T-cell (primary cell): ENCODE measurements around the gene C1QTNF6. TPM values are rescaled to one million over a fixed set of nuclear protein-coding genes. Genes with fewer than 3 reads are reported as not detected.

ENCODE experiments used
- ATAC-seq, 4 experiments: fragments of 200-7000 bp in 3 of 4; fragments of 150-1000 bp in 1 of 4; cut with Tn5 transposase; replicated peaks in 1 of 4; 1 replicate in 3 of 4; 2 replicates in 1 of 4; pipeline ENCODE4 v1.10.0; 2021; ENCODE audit warnings: moderate library complexity in 3 of 4, mild to moderate bottlenecking in 2 of 4, moderate number of reproducible peaks in 1 of 4
- CTCF ChIA-PET, 2 donors: fragments of 300-600 bp; sonication (Branson Sonifier 250); formaldehyde crosslinking; loops; one replicate each; lab custom pipeline; 2022; ENCODE audit warnings: antibody characterized with exemption in 2 of 2; lab: Charles Lee
- POLR2A ChIA-PET, 2 donors: fragments of 300-600 bp; sonication (Branson Sonifier 250); formaldehyde crosslinking; loops; one replicate each; lab custom pipeline; 2022; ENCODE audit warnings: antibody characterized with exemption in 2 of 2; lab: Charles Lee
- DNase-seq, 35 experiments: peaks; one replicate each; pipeline versions ENCODE4 v3.0.0 to v3.0.0-alpha.2; 2013 to 2023
- H3K27ac ChIP-seq: one replicate; pipeline ENCODE4 v1.5.1; 2013; ENCODE audit warnings: low read length
- H3K27me3 ChIP-seq, 2 experiments: replicated peaks in 1 of 2; 1 replicate in 1 of 2; 2 replicates in 1 of 2; pipeline versions ENCODE4 v1.6.1 to v1.7.0; 2013; ENCODE audit warnings: low read length in 1 of 2, mixed read lengths in 1 of 2; ENCODE audit not compliant: control insufficient read depth in 2 of 2, insufficient read depth in 2 of 2; ENCODE audit errors: extremely low read depth in 1 of 2
- H3K36me3 ChIP-seq, 2 donors: 1 replicate in 1 of 2; 2 replicates in 1 of 2; pipeline versions ENCODE4 v1.6.1 to v1.7.0; 2013; ENCODE audit warnings: low read length in 1 of 2; ENCODE audit not compliant: control insufficient read depth in 2 of 2, insufficient read depth in 1 of 2; ENCODE audit errors: extremely low read depth in 1 of 2
- H3K4me1 ChIP-seq, 2 experiments: 1 replicate in 1 of 2; 2 replicates in 1 of 2; pipeline versions ENCODE4 v1.6.1 to v1.7.0; 2013; ENCODE audit warnings: low read length in 2 of 2, mixed read lengths in 1 of 2; ENCODE audit not compliant: insufficient read depth in 2 of 2, control insufficient read depth in 1 of 2; ENCODE audit errors: extremely low read depth in 1 of 2
- H3K4me3 ChIP-seq, 2 donors: 1 replicate in 1 of 2; 2 replicates in 1 of 2; pipeline versions ENCODE4 v1.5.1 to v1.7.0; 2013; ENCODE audit warnings: mild to moderate bottlenecking in 2 of 2, low read length in 1 of 2, moderate library complexity in 1 of 2; ENCODE audit not compliant: control insufficient read depth in 1 of 2; ENCODE audit errors: extremely low read depth in 1 of 2
- H3K9me3 ChIP-seq: 2 replicates; pipeline ENCODE4 v1.7.0; 2013
- H3K27ac Mint-ChIP-seq, 2 donors: one replicate each; pipeline ENCODE4 v1.8.0; 2020 to 2021; ENCODE audit warnings: mild to moderate bottlenecking in 2 of 2, mixed read lengths in 2 of 2
- H3K27me3 Mint-ChIP-seq, 2 donors: one replicate each; pipeline ENCODE4 v1.8.0; 2021 to 2022; ENCODE audit warnings: mixed read lengths in 2 of 2
- H3K36me3 Mint-ChIP-seq: one replicate; pipeline ENCODE4 v1.8.0; 2021; ENCODE audit warnings: mixed read lengths
- H3K4me1 Mint-ChIP-seq, 3 donors: one replicate each; pipeline ENCODE4 v1.8.0; 2020 to 2022; ENCODE audit warnings: mixed read lengths in 3 of 3, mild to moderate bottlenecking in 1 of 3
- H3K4me3 Mint-ChIP-seq, 3 donors: one replicate each; pipeline ENCODE4 v1.8.0; 2020 to 2022; ENCODE audit warnings: mild to moderate bottlenecking in 3 of 3, mixed read lengths in 3 of 3, moderate library complexity in 3 of 3
- H3K9me3 Mint-ChIP-seq, 3 donors: one replicate each; pipeline ENCODE4 v1.8.0; 2020 to 2022; ENCODE audit warnings: mixed read lengths in 3 of 3
- whole genome bisulfite sequencing: methylation state at CpG from one replicate; pipeline ENCODE4 v1.1.5; 2013; ENCODE audit warnings: missing lambda C conversion rate; ENCODE audit not compliant: insufficient coverage; 5-methylcytosine and 5-hydroxymethylcytosine counted together
- total RNA-seq, 35 experiments: library from RNA in 6 of 35; stranded (reverse) in 6 of 35; fragments of 120-200 nt in 1 of 35; gene quantifications; one replicate each; pipeline versions ENCODE4 v1.2.1 to v1.2.4 and lab custom pipeline; 2013 to 2026

The C1QTNF6 gene
- total RNA-seq, 5 donors from 2014 or later (not counting 1 experiment from before 2014, with no cell fraction given) = 9.0 to 26.4 (median 22.0) TPM

DNA sequence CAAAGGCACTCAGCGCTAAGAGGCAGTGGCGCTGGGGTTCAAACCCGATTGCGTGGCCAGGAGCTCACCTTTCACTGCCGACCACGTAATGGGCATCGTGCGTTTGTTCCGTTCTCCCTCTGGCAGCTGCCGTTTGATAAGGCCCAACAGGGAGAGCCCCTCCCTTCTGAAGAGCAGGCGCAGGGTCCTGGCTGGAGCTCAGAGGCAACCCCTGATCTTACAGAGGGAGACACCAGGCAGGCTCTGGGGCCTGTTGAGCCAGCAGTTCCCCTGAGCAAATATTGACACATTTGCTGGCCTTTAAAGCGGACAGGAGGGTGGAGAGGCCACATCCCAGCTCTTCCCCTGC is 11.7 kb upstream of the C1QTNF6 start:
- H3K36me3 Mint-ChIP-seq = no peaks in the 10 kb centered on the region
- peak overlapping the region in 1 of 2 donors; percentile 78 for H3K4me3 ChIP-seq
- no peak for ATAC-seq
- no peaks in the 10 kb centered on the region for H3K27me3 ChIP-seq
- H3K27me3 Mint-ChIP-seq = no peaks in the 10 kb centered on the region
- H3K27ac Mint-ChIP-seq = peak overlapping the region; percentile 97 to 98
- H3K4me1 Mint-ChIP-seq = peaks cover 36 to 52% (median 45%) of the 10 kb centered on the region in 3 donors
- no peaks in the 10 kb centered on the region for H3K9me3 ChIP-seq
- peak overlapping the region; percentile 28 to 86 (median 81) for H3K4me3 Mint-ChIP-seq
- 30% methylated on average over 11 of the region's 12 CpGs for WGBS
- peak in 1 of 35 experiments; percentile 24 for DNase-seq
- no peaks in the 10 kb centered on the region for H3K9me3 Mint-ChIP-seq
- peaks cover 15 to 53% of the 10 kb centered on the region in 2 experiments for H3K4me1 ChIP-seq
- CTCF ChIA-PET = interaction anchor here (0.6 to 2.4 kb wide), 17 partner anchors 10 to 1815 kb away, joined by 3 to 24 read pairs (median 4); partner anchors contain the start of gene IFT27 (in 1 of the 2)
- peak overlapping the region; percentile 94 for H3K27ac ChIP-seq
- POLR2A ChIA-PET = interaction anchor here (0.5 to 0.8 kb wide), 2 partner anchors 50 to 67 kb away, joined by 3 to 4 read pairs; partner anchors contain the start of gene IL2RB (in 1 of the 2)
- H3K36me3 ChIP-seq = no peaks in the 10 kb centered on the region

- ChIA-PET CTCF (interaction anchor here in 1 of 2 donors (0.6 to 2.4 kb wide), 20 partner anchors 10 to 1816 kb away, joined by 3 to 24 read pairs (median 3); partner anchors contain the start of gene IFT27), POLR2A (interaction anchor here (0.5 to 0.8 kb wide), 3 partner anchors 44 to 67 kb away, joined by 3 to 12 read pairs (median 4); partner anchors contain the start of gene IL2RB (in 1 of the 2))
- Histone ChIP-seq H3K4me1 (peaks cover 15 to 54% of the 10 kb centered on the region in 2 experiments), H3K27me3 (no peaks in the 10 kb centered on the region), H3K27ac (peak overlapping the region; percentile 94), H3K9me3 (no peaks in the 10 kb centered on the region), H3K4me3 (peak overlapping the region; percentile 55 to 78), H3K36me3 (no peaks in the 10 kb centered on the region)
- ATAC-seq = peak; percentile 93 to 97 (median 95)
- H3K4me1 Mint-ChIP-seq = peaks cover 37 to 56% (median 47%) of the 10 kb centered on the region in 3 donors
- peak; percentile 90 to 100 (median 97) for DNase-seq
- H3K27ac Mint-ChIP-seq = peak overlapping the region; percentile 97 to 98
- no peaks in the 10 kb centered on the region for H3K9me3 Mint-ChIP-seq
- H3K27me3 Mint-ChIP-seq = no peaks in the 10 kb centered on the region
- H3K36me3 Mint-ChIP-seq = no peaks in the 10 kb centered on the region
- WGBS = under 1% methylated on average over 58 of the region's 58 CpGs
- peak overlapping the region; percentile 81 to 86 (median 84) for H3K4me3 Mint-ChIP-seq
Measured at GRCh38 chr22:37199103-37199759, 11.2 kb upstream of the C1QTNF6 start.

DNA sequence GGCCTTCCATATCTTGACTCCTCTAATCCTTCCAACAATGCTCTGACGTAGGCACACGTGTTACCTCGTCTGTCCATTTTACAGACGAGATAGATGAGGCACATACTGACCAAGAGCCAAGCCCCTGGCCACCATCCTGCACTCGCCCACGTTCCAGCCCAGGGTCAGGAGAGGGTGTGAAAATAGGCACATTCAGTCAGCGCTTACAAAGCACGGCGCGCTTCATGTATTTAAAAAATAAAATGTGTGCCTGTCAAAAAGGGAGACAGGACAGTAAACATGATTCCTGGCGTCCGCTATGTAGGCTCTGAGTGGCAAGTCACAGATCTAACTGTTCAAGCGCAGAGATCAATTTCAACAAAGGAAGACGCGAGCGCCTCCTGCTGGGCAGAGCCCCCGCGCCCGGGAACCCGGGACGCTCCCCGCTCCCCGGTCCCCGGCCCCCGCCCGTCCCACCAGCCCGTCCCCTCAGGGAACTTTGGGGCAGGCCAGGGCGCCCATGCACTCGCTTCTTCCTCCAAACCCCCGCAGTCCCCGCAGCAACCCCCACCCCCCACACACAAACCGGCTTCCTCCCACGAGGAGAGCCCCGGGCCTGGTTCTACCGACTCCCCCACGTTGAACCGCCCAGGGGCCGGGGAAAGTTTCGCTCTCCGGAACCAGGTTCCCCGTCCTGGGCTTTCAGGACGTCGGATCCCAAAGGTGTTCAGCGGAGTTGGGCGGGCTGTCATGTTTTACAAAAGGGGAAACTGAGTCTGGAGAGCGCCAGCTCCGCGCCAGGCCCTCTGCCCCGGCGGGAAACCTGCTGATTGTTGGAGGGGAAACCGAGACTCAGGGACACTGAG is 10.4 kb upstream of the C1QTNF6 start:
- no peaks in the 10 kb centered on the region for H3K27me3 ChIP-seq
- H3K36me3 ChIP-seq = no peaks in the 10 kb centered on the region
- DNase-seq (peak; percentile 71 to 94 (median 88)), ATAC-seq (peak; percentile 38 to 46 (median 44))
- ChIA-PET CTCF (interaction anchor here (0.6 to 2.4 kb wide), 16 partner anchors 11 to 1410 kb away, joined by 3 to 24 read pairs (median 3); no protein-coding TSS in a partner anchor), POLR2A (interaction anchor here in 1 of 2 donors (0.7 kb wide), 1 partner anchor 45 kb away, joined by 12 read pairs; no protein-coding TSS in a partner anchor)
- no peaks in the 10 kb centered on the region for H3K36me3 Mint-ChIP-seq
- peak overlapping the region; percentile 55 to 78 for H3K4me3 ChIP-seq
- 3% methylated on average over 45 of the region's 51 CpGs for WGBS
- peaks cover 15 to 58% of the 10 kb centered on the region in 2 experiments for H3K4me1 ChIP-seq
- no peaks in the 10 kb centered on the region for H3K9me3 Mint-ChIP-seq
- peak overlapping the region; percentile 81 to 86 (median 84) for H3K4me3 Mint-ChIP-seq
- peak overlapping the region; percentile 97 to 98 for H3K27ac Mint-ChIP-seq
- H3K4me1 Mint-ChIP-seq = peaks cover 44 to 58% (median 55%) of the 10 kb centered on the region in 3 donors
- peak overlapping the region; percentile 94 for H3K27ac ChIP-seq
- H3K27me3 Mint-ChIP-seq = no peaks in the 10 kb centered on the region
- no peaks in the 10 kb centered on the region for H3K9me3 ChIP-seq

DNA sequence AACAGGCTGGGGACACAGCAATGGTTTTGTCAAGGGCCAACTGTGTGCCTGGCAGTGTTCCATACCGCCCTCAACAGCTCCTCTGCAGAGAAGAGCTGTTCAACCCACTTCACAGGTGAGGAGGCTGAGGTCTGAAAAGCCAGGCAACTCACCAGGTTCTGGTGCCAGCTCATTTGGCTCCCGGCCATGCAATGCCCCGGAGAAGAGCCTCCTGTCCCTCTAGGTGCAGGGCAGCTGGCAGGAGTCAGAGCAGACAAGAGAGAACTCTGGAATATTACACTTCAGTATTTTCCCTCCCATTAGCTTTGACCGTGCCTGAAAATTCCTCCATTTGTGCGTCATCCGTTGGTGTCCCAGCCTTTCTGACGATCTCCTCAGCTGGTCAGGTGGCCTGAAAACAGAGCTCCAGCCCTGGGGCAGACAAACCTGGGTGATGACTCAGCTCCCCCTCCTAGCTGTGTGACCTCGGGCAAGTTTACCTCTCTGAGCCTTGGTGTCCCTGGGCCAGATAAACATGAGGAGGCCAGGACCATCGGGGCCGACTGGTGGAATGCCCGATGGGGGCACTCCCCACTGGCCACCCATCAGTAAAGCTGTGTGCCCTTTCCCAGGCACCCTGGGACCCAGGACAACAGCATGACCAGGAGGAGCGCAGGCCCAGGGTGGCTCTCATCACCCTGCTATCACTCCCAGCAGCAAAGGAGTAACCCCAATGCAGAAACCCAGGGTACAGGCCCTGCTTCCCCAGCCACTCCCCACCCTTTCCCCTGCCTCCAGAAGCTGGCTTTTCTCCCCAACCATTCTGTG is 9.6 kb upstream of the C1QTNF6 start:
- H3K36me3 ChIP-seq = no peaks in the 10 kb centered on the region
- CTCF ChIA-PET = interaction anchor here (0.6 to 2.3 kb wide), 6 partner anchors 31 to 1411 kb away, joined by 3 to 13 read pairs (median 3); partner anchors contain the start of gene IFT27 (in 1 of the 2)
- Mint-ChIP-seq H3K4me3 (peak overlapping the region; percentile 81 to 86 (median 84)), H3K4me1 (peaks cover 52 to 65% (median 63%) of the 10 kb centered on the region in 3 donors), H3K27ac (peak overlapping the region; percentile 97 to 98), H3K36me3 (no peaks in the 10 kb centered on the region), H3K9me3 (no peaks in the 10 kb centered on the region), H3K27me3 (no peaks in the 10 kb centered on the region)
- peaks cover 17 to 60% of the 10 kb centered on the region in 2 experiments for H3K4me1 ChIP-seq
- ATAC-seq = no peak
- H3K27me3 ChIP-seq = no peaks in the 10 kb centered on the region
- 84% methylated on average over 11 of the region's 12 CpGs for WGBS
- H3K9me3 ChIP-seq = no peaks in the 10 kb centered on the region
- POLR2A ChIA-PET = no interaction called here
- peak overlapping the region; percentile 79 for H3K27ac ChIP-seq
- H3K4me3 ChIP-seq = peak overlapping the region; percentile 49 to 78
- DNase-seq = no peak

- no peak overlapping the region for H3K4me3 Mint-ChIP-seq
- Histone ChIP-seq H3K9me3 (no peaks in the 10 kb centered on the region), H3K27ac (peak overlapping the region; percentile 79), H3K4me3 (no peak overlapping the region), H3K27me3 (no peaks in the 10 kb centered on the region), H3K36me3 (no peaks in the 10 kb centered on the region), H3K4me1 (peaks cover 15 to 56% of the 10 kb centered on the region in 2 experiments)
- ChIA-PET CTCF (interaction anchor here in 1 of 2 donors (0.6 to 2.3 kb wide), 3 partner anchors 117 to 421 kb away, joined by 3 to 13 read pairs (median 3); partner anchors contain the start of gene IFT27), POLR2A (no interaction called here)
- no peaks in the 10 kb centered on the region for H3K27me3 Mint-ChIP-seq
- peaks cover 54 to 67% (median 67%) of the 10 kb centered on the region in 3 donors for H3K4me1 Mint-ChIP-seq
- ATAC-seq = no peak
- peak overlapping the region; percentile 97 to 98 for H3K27ac Mint-ChIP-seq
- no peak for DNase-seq
- no peaks in the 10 kb centered on the region for H3K9me3 Mint-ChIP-seq
- WGBS = 87% methylated on average over 6 of the region's 14 CpGs
- H3K36me3 Mint-ChIP-seq = no peaks in the 10 kb centered on the region
Measured at GRCh38 chr22:37196539-37197450, 8.7 kb upstream of the C1QTNF6 start.
